Lower lobe of right lung (tissue), 2 donors: ENCODE measurements around the gene SFTPA1. TPM values are rescaled to one million over a fixed set of nuclear protein-coding genes. Genes with fewer than 3 reads are reported as not detected.
"Not testable (repeated sequence)": the region's sequence is repeated elsewhere in the genome, so short reads cannot be mapped to it uniquely, and the experiment has no call there.

Experiments used
- ATAC-seq, 2 donors: fragments of 200-7000 bp; cut with Tn5 transposase; one replicate each; pipeline ENCODE4 v1.9.1; 2020 to 2022; ENCODE audit warnings: mild to moderate bottlenecking in 2 of 2, moderate library complexity in 2 of 2
- DNase-seq: peaks from one replicate; pipeline ENCODE4 v3.0.0-alpha.2; 2020
- H3K27ac ChIP-seq: fragments of 200-600 bp; one replicate; pipeline ENCODE4 v1.8.0; 2022
- H3K27me3 ChIP-seq: fragments of 200-600 bp; one replicate; pipeline ENCODE4 v1.8.0; 2022; ENCODE audit warnings: low read depth
- H3K36me3 ChIP-seq: fragments of 200-600 bp; one replicate; pipeline ENCODE4 v1.8.0; 2022; ENCODE audit warnings: mild to moderate bottlenecking
- H3K4me1 ChIP-seq: fragments of 200-600 bp; one replicate; pipeline ENCODE4 v1.8.0; 2022
- H3K4me3 ChIP-seq: fragments of 200-600 bp; one replicate; pipeline ENCODE4 v1.8.0; 2022; ENCODE audit warnings: mild to moderate bottlenecking
- H3K9me3 ChIP-seq: fragments of 200-600 bp; one replicate; pipeline ENCODE4 v1.8.0; 2022
- intact Hi-C: fragments of 100-400 bp; cut with DNase I; formaldehyde crosslinking; loops from one replicate; pipeline ENCODE4 v1.11.0; 2022
- long read RNA-seq: library from polyadenylated mRNA; unstranded; transcript quantifications from one replicate; pipeline ENCODE4 v2.0.0, GENCODE V29; 2021
- total RNA-seq: library from RNA; stranded (reverse); fragmentation: NEBNext Ultra II Directional; extraction: Animal tissue kit (Norgen Biotek cat#: 25700); gene quantifications from one replicate; pipeline ENCODE4 v1.2.1, GENCODE V29; 2021
- TF ChIP-seq, protein P1 (sequence below): fragments of 200-600 bp; IDR thresholded peaks from one replicate; pipeline ENCODE4 v1.8.0; 2022; ENCODE audit warnings: antibody characterized with exemption, mild to moderate bottlenecking
- donor health status: DM: no; HTN: yes; CAD: no; lungs with severe emphysema.

SFTPA1 gene
- 10,352 TPM for total RNA-seq
- long read RNA-seq, transcript SFTPA1-203 (5 exons, 2,141 nt): major isoform, 21,938 of 33,297 reads
- long read RNA-seq, transcript SFTPA1-201 (6 exons, 2,212 nt): minor isoform, 3,139 of 33,297 reads
- long read RNA-seq, transcript SFTPA1-202 (6 exons, 2,210 nt): minor isoform, 562 of 33,297 reads
- long read RNA-seq, partial matches to known transcripts: 1,702 of 33,297 reads
- long read RNA-seq, other reads (novel, unspliced or antisense): 5,956 of 33,297 reads

DNA sequence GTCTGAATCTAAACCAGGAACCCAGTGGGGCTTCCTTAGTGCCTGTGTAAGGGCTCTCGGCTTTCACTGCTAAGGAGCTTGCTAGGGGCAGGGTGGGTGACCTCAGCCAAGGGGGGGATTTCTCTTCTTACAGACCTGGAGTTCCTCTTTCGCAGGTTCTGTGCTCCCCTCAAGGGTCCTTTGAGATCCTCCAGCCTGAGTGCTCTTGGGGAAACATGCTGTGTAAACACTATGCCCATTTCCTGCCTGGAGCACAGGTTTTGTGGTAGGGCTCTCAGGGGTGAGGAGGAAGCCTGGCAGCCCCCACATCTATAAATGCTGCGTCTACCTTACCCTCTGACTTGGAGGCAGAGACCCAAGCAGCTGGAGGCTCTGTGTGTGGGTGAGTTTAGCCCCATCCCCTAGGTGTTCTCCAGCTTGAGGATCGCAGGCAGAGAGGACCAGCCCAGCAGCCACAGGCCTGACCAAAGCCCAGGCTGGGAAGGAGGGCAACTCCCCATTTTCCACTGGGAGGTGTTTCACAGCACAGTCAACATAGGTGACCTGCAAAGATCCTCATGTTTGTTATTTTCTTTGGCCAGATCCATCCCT is at the start of gene SFTPA1:
TSS of gene SFTPA1 (plus strand) at position 339 of the 591 bp plus-strand sequence. CDS start 887 bp downstream, outside the sequence.
- ATAC-seq (peak; percentile 66 to 72), DNase-seq (peak; percentile 75)
- H3K4me1 ChIP-seq: no peaks in the 10 kb centered on the region
- intact Hi-C loops: no loop called here
- TF ChIP-seq, protein P1, sequence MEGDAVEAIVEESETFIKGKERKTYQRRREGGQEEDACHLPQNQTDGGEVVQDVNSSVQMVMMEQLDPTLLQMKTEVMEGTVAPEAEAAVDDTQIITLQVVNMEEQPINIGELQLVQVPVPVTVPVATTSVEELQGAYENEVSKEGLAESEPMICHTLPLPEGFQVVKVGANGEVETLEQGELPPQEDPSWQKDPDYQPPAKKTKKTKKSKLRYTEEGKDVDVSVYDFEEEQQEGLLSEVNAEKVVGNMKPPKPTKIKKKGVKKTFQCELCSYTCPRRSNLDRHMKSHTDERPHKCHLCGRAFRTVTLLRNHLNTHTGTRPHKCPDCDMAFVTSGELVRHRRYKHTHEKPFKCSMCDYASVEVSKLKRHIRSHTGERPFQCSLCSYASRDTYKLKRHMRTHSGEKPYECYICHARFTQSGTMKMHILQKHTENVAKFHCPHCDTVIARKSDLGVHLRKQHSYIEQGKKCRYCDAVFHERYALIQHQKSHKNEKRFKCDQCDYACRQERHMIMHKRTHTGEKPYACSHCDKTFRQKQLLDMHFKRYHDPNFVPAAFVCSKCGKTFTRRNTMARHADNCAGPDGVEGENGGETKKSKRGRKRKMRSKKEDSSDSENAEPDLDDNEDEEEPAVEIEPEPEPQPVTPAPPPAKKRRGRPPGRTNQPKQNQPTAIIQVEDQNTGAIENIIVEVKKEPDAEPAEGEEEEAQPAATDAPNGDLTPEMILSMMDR: no peak
- peak within 1 kb of the TSS; percentile 48 for H3K4me3 ChIP-seq
- H3K27me3 ChIP-seq: no peaks in the 10 kb centered on the region
- no peaks in the 10 kb centered on the region for H3K9me3 ChIP-seq
- H3K27ac ChIP-seq: peak within 1 kb of the TSS; percentile 75
- no peaks in the 10 kb centered on the region for H3K36me3 ChIP-seq

DNA sequence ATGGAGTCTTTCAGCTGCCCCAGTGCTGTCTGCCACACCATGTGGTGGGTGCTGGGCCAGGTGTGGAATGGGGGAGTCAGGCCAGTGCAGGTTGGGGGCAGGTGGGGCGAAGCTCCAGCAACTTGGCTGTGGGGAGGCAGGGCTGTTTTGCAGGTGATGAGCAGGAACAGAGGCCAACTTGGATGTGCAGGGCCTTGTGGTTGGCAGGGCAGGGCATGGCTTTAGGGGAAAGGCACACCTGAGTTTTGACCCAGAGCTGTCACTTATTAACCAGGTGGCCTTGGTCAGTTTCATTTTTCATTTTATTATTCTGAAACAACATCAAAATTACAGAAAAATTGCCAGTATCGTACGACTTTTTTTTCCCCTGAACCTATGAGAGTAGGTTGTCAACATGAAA is 49.5 kb upstream of the SFTPA1 start:
- no peak for DNase-seq
- Histone ChIP-seq H3K4me1 (peaks cover 7% of the 10 kb centered on the region), H3K4me3 (no peak overlapping the region), H3K27ac (no peak overlapping the region), H3K9me3 (no peaks in the 10 kb centered on the region), H3K36me3 (no peaks in the 10 kb centered on the region), H3K27me3 (peaks cover 5% of the 10 kb centered on the region)
- ATAC-seq: no peak
- intact Hi-C loops: no loop called here
- TF ChIP-seq, protein P1: no peak

- ATAC-seq: peak; percentile 74 to 79
Measured at GRCh38 chr10:79562135-79562756, 48.5 kb upstream of the SFTPA1 start.

GRCh38 chr10:79563426-79563825 is 47.3 kb upstream of the SFTPA1 start:
- no peak for DNase-seq
- no peaks in the 10 kb centered on the region for H3K36me3 ChIP-seq
- ATAC-seq: no peak
- no peaks in the 10 kb centered on the region for H3K9me3 ChIP-seq
- no peak overlapping the region for H3K27ac ChIP-seq
- no peak overlapping the region for H3K4me3 ChIP-seq
- peaks cover 5% of the 10 kb centered on the region for H3K27me3 ChIP-seq
- TF ChIP-seq, protein P1: no peak
- peaks cover 7% of the 10 kb centered on the region for H3K4me1 ChIP-seq
- intact Hi-C loops: no loop called here

More at GRCh38 chr10:79562135-79562756, 48.5 kb upstream of the SFTPA1 start:
- intact Hi-C loops: no loop called here
- Histone ChIP-seq H3K4me3 (no peak overlapping the region), H3K9me3 (no peaks in the 10 kb centered on the region), H3K27ac (no peak overlapping the region), H3K36me3 (no peaks in the 10 kb centered on the region), H3K27me3 (peaks cover 5% of the 10 kb centered on the region), H3K4me1 (peaks cover 7% of the 10 kb centered on the region)
- DNase-seq: peak; percentile 77
- TF ChIP-seq, protein P1: peak; percentile 83

- H3K36me3 ChIP-seq, DNase-seq, ATAC-seq, H3K4me3 ChIP-seq, H3K27ac ChIP-seq, H3K27me3 ChIP-seq, H3K9me3 ChIP-seq, intact Hi-C loops, H3K4me1 ChIP-seq: not testable (repeated sequence)
Measured at GRCh38 chr10:79570624-79571023, 40.1 kb upstream of the SFTPA1 start.

GRCh38 chr10:79579361-79579760 is 31.4 kb upstream of the SFTPA1 start:
- TF ChIP-seq, protein P1: no peak
- DNase-seq (no peak), ATAC-seq (no peak)
- H3K4me3 ChIP-seq: no peak overlapping the region
- H3K4me1 ChIP-seq: no peaks in the 10 kb centered on the region
- no peak overlapping the region for H3K27ac ChIP-seq
- H3K36me3 ChIP-seq: no peaks in the 10 kb centered on the region
- H3K9me3 ChIP-seq: no peaks in the 10 kb centered on the region
- intact Hi-C loops: no loop called here
- no peaks in the 10 kb centered on the region for H3K27me3 ChIP-seq
